Measurements from ENCODE around the gene ARRDC4.
A peak's percentile ranks its signal among the peaks of the same experiment; 100 is the strongest.

ARRDC4 gene

GRCh38 chr15:97953748-97954147 lies 6.8 kb upstream of the ARRDC4 start:
- no peak overlapping the region for H3K4me3 ChIP-seq (ENCODE audit: low read depth, low read length)
- TF ChIP-seq CTCF (IDR thresholded peaks at IDR 0.05; ENCODE audit: control insufficient read depth, extremely low read depth, insufficient read depth) = no peak
- DNase-seq (ENCODE audit: low read depth) = no peak

GRCh38 chr15:97955035-97955434 lies 5.5 kb upstream of the ARRDC4 start:
- no peak overlapping the region for H3K4me3 ChIP-seq (ENCODE audit: low read depth, low read length)
- no peak for DNase-seq (ENCODE audit: low read depth)
- no peak for TF ChIP-seq CTCF (IDR thresholded peaks at IDR 0.05; ENCODE audit: control insufficient read depth, extremely low read depth, insufficient read depth)

- DNase-seq (ENCODE audit: low read depth) = no peak
- no peak for TF ChIP-seq CTCF (IDR thresholded peaks at IDR 0.05; ENCODE audit: control insufficient read depth, extremely low read depth, insufficient read depth)
- H3K4me3 ChIP-seq (ENCODE audit: low read depth, low read length) = no peak overlapping the region
Measured at GRCh38 chr15:97955529-97955928, 5.0 kb upstream of the ARRDC4 start.

- TF ChIP-seq CTCF (IDR thresholded peaks at IDR 0.05; ENCODE audit: control insufficient read depth, extremely low read depth, insufficient read depth) = no peak
- no peak for DNase-seq (ENCODE audit: low read depth)
- H3K4me3 ChIP-seq (ENCODE audit: low read depth, low read length) = peak overlapping the region; percentile 43
Measured at GRCh38 chr15:97959724-97960363, 659 bp upstream of the ARRDC4 start.

GRCh38 chr15:97961067-97961954 lies 808 bp downstream of the ARRDC4 start:
- DNase-seq (ENCODE audit: low read depth) = no peak
- no peak for TF ChIP-seq CTCF (IDR thresholded peaks at IDR 0.05; ENCODE audit: control insufficient read depth, extremely low read depth, insufficient read depth)
- H3K4me3 ChIP-seq (ENCODE audit: low read depth, low read length) = peak overlapping the region; percentile 74

GRCh38 chr15:97962263-97962662 lies 1.8 kb downstream of the ARRDC4 start:
- H3K4me3 ChIP-seq (ENCODE audit: low read depth, low read length) = peak overlapping the region; percentile 74
- no peak for TF ChIP-seq CTCF (IDR thresholded peaks at IDR 0.05; ENCODE audit: control insufficient read depth, extremely low read depth, insufficient read depth)
- DNase-seq (ENCODE audit: low read depth) = no peak
